Activated naive CD8-positive, alpha-beta T cell (primary cell): Measurements from ENCODE around the gene LAX1.
"Not testable (repeated sequence)": the region's sequence is repeated elsewhere in the genome, so short reads cannot be mapped to it uniquely, and the experiment has no call there.

ENCODE experiments used
- H3K27ac Mint-ChIP-seq: one replicate; pipeline ENCODE4 v1.8.0; 2021; ENCODE audit warnings: mixed read lengths
- H3K27me3 Mint-ChIP-seq: one replicate; pipeline ENCODE4 v1.8.0; 2021; ENCODE audit warnings: mixed read lengths
- H3K36me3 Mint-ChIP-seq: one replicate; pipeline ENCODE4 v1.8.0; 2021; ENCODE audit warnings: mixed read lengths
- H3K4me1 Mint-ChIP-seq: one replicate; pipeline ENCODE4 v1.8.0; 2021; ENCODE audit warnings: low read depth, mixed read lengths
- H3K4me3 Mint-ChIP-seq: one replicate; pipeline ENCODE4 v1.8.0; 2021; ENCODE audit warnings: mild to moderate bottlenecking, mixed read lengths
- H3K9me3 Mint-ChIP-seq: one replicate; pipeline ENCODE4 v1.8.0; 2021; ENCODE audit warnings: low read depth, mixed read lengths

Gene LAX1

GRCh38 chr1:203756036-203756435 is 8.9 kb upstream of the LAX1 start:
- Mint-ChIP-seq H3K27me3 (no peaks in the 10 kb centered on the region), H3K4me3 (no peak overlapping the region), H3K4me1 (peaks cover 30% of the 10 kb centered on the region), H3K27ac (no peak overlapping the region), H3K36me3 (no peaks in the 10 kb centered on the region), H3K9me3 (no peaks in the 10 kb centered on the region)

- H3K27ac Mint-ChIP-seq, result not testable (repeated sequence)
Measured at GRCh38 chr1:203758749-203759148, 6.2 kb upstream of the LAX1 start.

GRCh38 chr1:203760506-203760905 is 4.5 kb upstream of the LAX1 start:
- peaks cover 33% of the 10 kb centered on the region for H3K4me1 Mint-ChIP-seq
- no peak overlapping the region for H3K27ac Mint-ChIP-seq
- no peaks in the 10 kb centered on the region for H3K9me3 Mint-ChIP-seq

More at GRCh38 chr1:203758749-203759148, 6.2 kb upstream of the LAX1 start:
- H3K27me3 Mint-ChIP-seq, H3K36me3 Mint-ChIP-seq, H3K4me3 Mint-ChIP-seq, H3K9me3 Mint-ChIP-seq: not testable (repeated sequence)
- peaks cover 31% of the 10 kb centered on the region for H3K4me1 Mint-ChIP-seq

GRCh38 chr1:203761958-203762357 is 3.0 kb upstream of the LAX1 start:
- H3K27me3 Mint-ChIP-seq, H3K4me3 Mint-ChIP-seq, H3K9me3 Mint-ChIP-seq, H3K36me3 Mint-ChIP-seq: not testable (repeated sequence)
- Mint-ChIP-seq H3K4me1 (peaks cover 32% of the 10 kb centered on the region), H3K27ac (peak overlapping the region; percentile 50)

More at GRCh38 chr1:203760506-203760905, 4.5 kb upstream of the LAX1 start:
- Mint-ChIP-seq H3K36me3 (peaks cover under 1% of the 10 kb centered on the region), H3K4me3 (no peak overlapping the region), H3K27me3 (no peaks in the 10 kb centered on the region)

GRCh38 chr1:203763505-203763904 is 1.5 kb upstream of the LAX1 start:
- Mint-ChIP-seq H3K27me3 (no peaks in the 10 kb centered on the region), H3K4me3 (peak overlapping the region; percentile 74), H3K36me3 (peaks cover 6% of the 10 kb centered on the region), H3K4me1 (peaks cover 41% of the 10 kb centered on the region), H3K27ac (peak overlapping the region; percentile 98), H3K9me3 (no peaks in the 10 kb centered on the region)

- no peaks in the 10 kb centered on the region for H3K27me3 Mint-ChIP-seq
- no peaks in the 10 kb centered on the region for H3K9me3 Mint-ChIP-seq
- H3K36me3 Mint-ChIP-seq, result peaks cover 8% of the 10 kb centered on the region
- H3K27ac Mint-ChIP-seq, result peak overlapping the region; percentile 98
- H3K4me1 Mint-ChIP-seq, result peaks cover 49% of the 10 kb centered on the region
- peak overlapping the region; percentile 93 for H3K4me3 Mint-ChIP-seq
Measured at GRCh38 chr1:203764105-203765028, 616 bp upstream of the LAX1 start.

GRCh38 chr1:203768256-203768655 is 3.3 kb downstream of the LAX1 start:
- Mint-ChIP-seq H3K9me3 (no peaks in the 10 kb centered on the region), H3K27me3 (no peaks in the 10 kb centered on the region), H3K4me3 (peak overlapping the region; percentile 82), H3K36me3 (peaks cover 12% of the 10 kb centered on the region), H3K4me1 (peaks cover 53% of the 10 kb centered on the region), H3K27ac (peak overlapping the region; percentile 94)

- Mint-ChIP-seq H3K4me3 (peak overlapping the region; percentile 46), H3K27ac (peak overlapping the region; percentile 73)
Measured at GRCh38 chr1:203769505-203770343, 4.7 kb downstream of the LAX1 start.

GRCh38 chr1:203771901-203772301 is 6.9 kb downstream of the LAX1 start:
- Mint-ChIP-seq H3K36me3 (peaks cover 10% of the 10 kb centered on the region), H3K27ac (peak overlapping the region; percentile 66), H3K4me1 (peaks cover 30% of the 10 kb centered on the region), H3K27me3 (no peaks in the 10 kb centered on the region), H3K4me3 (no peak overlapping the region), H3K9me3 (no peaks in the 10 kb centered on the region)

More at GRCh38 chr1:203769505-203770343, 4.7 kb downstream of the LAX1 start:
- Mint-ChIP-seq H3K27me3 (no peaks in the 10 kb centered on the region), H3K9me3 (no peaks in the 10 kb centered on the region), H3K4me1 (peaks cover 38% of the 10 kb centered on the region), H3K36me3 (peaks cover 12% of the 10 kb centered on the region)

- H3K4me1 Mint-ChIP-seq, result peaks cover 33% of the 10 kb centered on the region
- no peaks in the 10 kb centered on the region for H3K9me3 Mint-ChIP-seq
- no peaks in the 10 kb centered on the region for H3K27me3 Mint-ChIP-seq
- H3K36me3 Mint-ChIP-seq, result peaks cover 10% of the 10 kb centered on the region
- peak overlapping the region; percentile 46 for H3K27ac Mint-ChIP-seq
- no peak overlapping the region for H3K4me3 Mint-ChIP-seq
Measured at GRCh38 chr1:203772836-203773235, 7.9 kb downstream of the LAX1 start.

GRCh38 chr1:203776636-203777035 is 11.7 kb downstream of the LAX1 start:
- H3K9me3 Mint-ChIP-seq, result no peaks in the 10 kb centered on the region
- no peak overlapping the region for H3K4me3 Mint-ChIP-seq
- H3K4me1 Mint-ChIP-seq, result peaks cover 14% of the 10 kb centered on the region
- no peaks in the 10 kb centered on the region for H3K36me3 Mint-ChIP-seq
- H3K27me3 Mint-ChIP-seq, result no peaks in the 10 kb centered on the region
- peak overlapping the region; percentile 58 for H3K27ac Mint-ChIP-seq

GRCh38 chr1:203777596-203777995 is 12.6 kb downstream of the LAX1 start:
- Mint-ChIP-seq H3K36me3 (no peaks in the 10 kb centered on the region), H3K27me3 (no peaks in the 10 kb centered on the region)

GRCh38 chr1:203778146-203778545 is 13.2 kb downstream of the LAX1 start:
- Mint-ChIP-seq H3K4me1 (peaks cover 14% of the 10 kb centered on the region), H3K27ac (peak overlapping the region; percentile 54), H3K9me3 (no peaks in the 10 kb centered on the region), H3K36me3 (no peaks in the 10 kb centered on the region), H3K27me3 (no peaks in the 10 kb centered on the region), H3K4me3 (no peak overlapping the region)

More at GRCh38 chr1:203777596-203777995, 12.6 kb downstream of the LAX1 start:
- Mint-ChIP-seq H3K9me3 (no peaks in the 10 kb centered on the region), H3K27ac (peak overlapping the region; percentile 54), H3K4me1 (peaks cover 14% of the 10 kb centered on the region), H3K4me3 (no peak overlapping the region)

- H3K4me1 Mint-ChIP-seq, result peaks cover 14% of the 10 kb centered on the region
- no peak overlapping the region for H3K4me3 Mint-ChIP-seq
- no peaks in the 10 kb centered on the region for H3K36me3 Mint-ChIP-seq
- no peaks in the 10 kb centered on the region for H3K9me3 Mint-ChIP-seq
- no peak overlapping the region for H3K27ac Mint-ChIP-seq
- H3K27me3 Mint-ChIP-seq, result no peaks in the 10 kb centered on the region
Measured at GRCh38 chr1:203778789-203779188, 13.8 kb downstream of the LAX1 start.

GRCh38 chr1:203781962-203782361 is 17.0 kb downstream of the LAX1 start:
- Mint-ChIP-seq H3K27me3 (no peaks in the 10 kb centered on the region), H3K4me3 (no peak overlapping the region), H3K9me3 (no peaks in the 10 kb centered on the region), H3K4me1 (peaks cover 9% of the 10 kb centered on the region), H3K27ac (no peak overlapping the region), H3K36me3 (no peaks in the 10 kb centered on the region)
